ENCODE measurements around the gene LCOR.

- TF ChIP-seq, protein P1, sequence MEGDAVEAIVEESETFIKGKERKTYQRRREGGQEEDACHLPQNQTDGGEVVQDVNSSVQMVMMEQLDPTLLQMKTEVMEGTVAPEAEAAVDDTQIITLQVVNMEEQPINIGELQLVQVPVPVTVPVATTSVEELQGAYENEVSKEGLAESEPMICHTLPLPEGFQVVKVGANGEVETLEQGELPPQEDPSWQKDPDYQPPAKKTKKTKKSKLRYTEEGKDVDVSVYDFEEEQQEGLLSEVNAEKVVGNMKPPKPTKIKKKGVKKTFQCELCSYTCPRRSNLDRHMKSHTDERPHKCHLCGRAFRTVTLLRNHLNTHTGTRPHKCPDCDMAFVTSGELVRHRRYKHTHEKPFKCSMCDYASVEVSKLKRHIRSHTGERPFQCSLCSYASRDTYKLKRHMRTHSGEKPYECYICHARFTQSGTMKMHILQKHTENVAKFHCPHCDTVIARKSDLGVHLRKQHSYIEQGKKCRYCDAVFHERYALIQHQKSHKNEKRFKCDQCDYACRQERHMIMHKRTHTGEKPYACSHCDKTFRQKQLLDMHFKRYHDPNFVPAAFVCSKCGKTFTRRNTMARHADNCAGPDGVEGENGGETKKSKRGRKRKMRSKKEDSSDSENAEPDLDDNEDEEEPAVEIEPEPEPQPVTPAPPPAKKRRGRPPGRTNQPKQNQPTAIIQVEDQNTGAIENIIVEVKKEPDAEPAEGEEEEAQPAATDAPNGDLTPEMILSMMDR (IDR thresholded peaks at IDR 0.05): no peak
- no peak for TF ChIP-seq POLR2AphosphoS5 (IDR thresholded peaks at IDR 0.05)
Measured at GRCh38 chr10:96863922-96864543, 31.9 kb downstream of the LCOR start.
